Measurements from ENCODE around the gene CDC45. TPM values are rescaled to one million over a fixed set of nuclear protein-coding genes. Genes with fewer than 3 reads are reported as not detected.

CDC45 gene
- total and polyA plus RNA-seq, 9 donors: 0.46 to 2.2 (median 1.1) TPM; not detected in 3

DNA sequence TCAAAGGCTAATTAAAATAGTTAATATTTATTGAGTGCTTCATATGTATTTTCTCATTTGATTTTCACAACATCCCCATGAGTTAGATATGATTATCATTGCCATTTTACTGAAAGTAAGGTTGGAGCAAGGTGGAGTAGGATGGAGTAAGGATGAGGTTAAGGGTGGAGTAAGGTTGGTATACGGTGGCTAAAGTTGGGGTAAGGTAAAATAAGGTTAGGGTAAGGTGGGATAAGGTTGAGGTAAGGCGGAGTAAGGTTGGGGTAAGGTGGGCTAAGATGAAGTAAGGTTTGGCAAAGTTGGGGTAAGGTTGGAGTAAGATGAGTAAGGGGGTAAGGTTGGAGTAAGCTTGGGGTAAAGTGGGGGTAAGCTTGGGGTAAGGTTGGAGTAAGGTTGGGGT lies 90.3 kb downstream of the CDC45 start:
- Histone ChIP-seq H3K4me3 (no peak overlapping the region), H3K9me3 (no peaks in the 10 kb centered on the region), H3K27me3 (no peaks in the 10 kb centered on the region), H3K27ac (no peak overlapping the region), H3K36me3 (no peaks in the 10 kb centered on the region), H3K4me1 (ENCODE audit: insufficient read depth) (no peaks in the 10 kb centered on the region)
- intact Hi-C loops (cut with DNase I): no loop called here
- no peak for DNase-seq
- TF ChIP-seq EP300 (IDR thresholded peaks at IDR 0.05) (no peak), POLR2A (IDR thresholded peaks at IDR 0.05) (no peak), CTCF (IDR thresholded peaks at IDR 0.05) (no peak)
- 87 to 92% (median 88%) methylated on average over 2 of the region's 2 CpGs for WGBS, 3 donors

Other genes starting within 250 kb of the CDC45 start
- gene CLTCL1, start 188.2 kb upstream of the CDC45 start, total RNA-seq: 1 to 10 TPM; 2.8 to 8.9 (median 5.2) TPM
- gene CLTCL1, start 188.2 kb upstream of the CDC45 start, polyA plus RNA-seq: 10 to 100 TPM in 1 of 2 donors, 1 to 10 TPM in 1; 3.9 to 10.7 TPM
- 10 to 100 TPM in 5 of 7 donors, 1 to 10 TPM in 2; 7.2 to 31.6 (median 20.6) TPM for gene HIRA, start 48.2 kb upstream of the CDC45 start, total RNA-seq
- gene HIRA, start 48.2 kb upstream of the CDC45 start, polyA plus RNA-seq: 10 to 100 TPM; 12.8 to 16.5 TPM
- 10 to 100 TPM; 21.1 to 31.0 (median 28.5) TPM for gene MRPL40, start 47.4 kb upstream of the CDC45 start, total RNA-seq
- 10 to 100 TPM; 31.1 to 46.9 TPM for gene MRPL40, start 47.4 kb upstream of the CDC45 start, polyA plus RNA-seq
- gene C22orf39, start 32.2 kb upstream of the CDC45 start, total RNA-seq: 10 to 100 TPM; 25.7 to 38.3 (median 33.5) TPM
- gene C22orf39, start 32.2 kb upstream of the CDC45 start, polyA plus RNA-seq: 10 to 100 TPM; 33.0 to 58.9 TPM
- 10 to 100 TPM; 19.9 to 52.9 (median 32.6) TPM for gene UFD1, start 727 bp upstream of the CDC45 start, total RNA-seq
- gene UFD1, start 727 bp upstream of the CDC45 start, polyA plus RNA-seq: 10 to 100 TPM; 57.5 to 84.5 TPM
- 10 to 100 TPM; 16.4 to 62.7 (median 35.6) TPM for gene CLDN5, start 44.5 kb downstream of the CDC45 start, total RNA-seq
- gene CLDN5, start 44.5 kb downstream of the CDC45 start, polyA plus RNA-seq: 100 to 1,000 TPM in 1 of 2 donors, under 1 TPM in 1; 0.48 to 211 TPM
- 10 to 100 TPM; 21.0 to 55.0 (median 38.9) TPM for gene SEPTIN5, start 234.6 kb downstream of the CDC45 start, total RNA-seq
- gene SEPTIN5, start 234.6 kb downstream of the CDC45 start, polyA plus RNA-seq: 10 to 100 TPM; 29.2 to 30.9 TPM
- gene GP1BB, start 243.6 kb downstream of the CDC45 start, total RNA-seq: 10 to 100 TPM in 1 of 7 donors, 1 to 10 TPM in 5, under 1 TPM in 1; 0.71 to 21.5 (median 8.4) TPM
- gene GP1BB, start 243.6 kb downstream of the CDC45 start, polyA plus RNA-seq: 1 to 10 TPM in 1 of 2 donors, not detected in 1; 3.7 TPM

Measured in ovary (tissue), 9 donors.